Liver (tissue), 3 donors: ENCODE measurements around the gene NDUFA11.

Source experiments
- ATF3 ChIP-seq: IDR thresholded peaks from 2 replicates; pipeline ENCODE4 v1.6.1; 2016; ENCODE audit warnings: antibody characterized with exemption
- CTCF ChIP-seq: fragments of 150-350 bp; IDR thresholded peaks from 2 replicates; pipeline ENCODE4 v1.5.1; 2017; ENCODE audit warnings: improper control_type of control experiment, low read depth, low read length; ENCODE audit not compliant: missing input control
- EGR1 ChIP-seq, 2 donors: IDR thresholded peaks; 2 replicates each; pipeline ENCODE4 v1.6.1; 2016 to 2018; ENCODE audit warnings: antibody characterized with exemption in 2 of 2, low read depth in 2 of 2
- NR2F2 ChIP-seq: IDR thresholded peaks from 2 replicates; pipeline ENCODE4 v1.6.1; 2016; ENCODE audit warnings: antibody characterized with exemption
- REST ChIP-seq: IDR thresholded peaks from 2 replicates; pipeline ENCODE4 v1.6.1; 2016; ENCODE audit warnings: antibody characterized with exemption, mild to moderate bottlenecking
- TAF1 ChIP-seq: conservative IDR thresholded peaks from 2 replicates; pipeline ENCODE4 v1.6.1; 2016; ENCODE audit warnings: antibody characterized with exemption, mild to moderate bottlenecking
- YY1 ChIP-seq: IDR thresholded peaks from 2 replicates; pipeline ENCODE4 v1.6.1; 2016; ENCODE audit warnings: antibody characterized with exemption, mild to moderate bottlenecking
- donor health status: healthy.
- donor health status: healthy.

GRCh38 chr19:5913739-5914357 is 10.3 kb upstream of the NDUFA11 start, which contains the start of gene CAPS:
- TF ChIP-seq REST (no peak), TAF1 (no peak), CTCF (no peak), ATF3 (no peak), NR2F2 (no peak), YY1 (no peak), EGR1 (IDR thresholded peaks at IDR 0.05; ENCODE audit: low read depth in 2 of 2) (no peak)
